Esophagus mucosa (tissue), 1 donor: ENCODE measurements around the gene NUP210L. TPM values are rescaled to one million over a fixed set of nuclear protein-coding genes. Genes with fewer than 3 reads are reported as not detected.
"Not testable (repeated sequence)": the region's sequence is repeated elsewhere in the genome, so short reads cannot be mapped to it uniquely, and the experiment has no call there.

Source experiments
- ATAC-seq: fragments of 200-7000 bp; cut with Tn5 transposase; one replicate; pipeline ENCODE4 v1.9.1; 2020
- total RNA-seq: library from RNA; stranded (reverse); gene quantifications from one replicate; pipeline ENCODE4 v1.2.4, GENCODE V29; 2023
- donor health status: DM: yes; HTN: yes; CAD: no.

The NUP210L gene
- total RNA-seq, 1 donor from 2014 or later, result 0.04 TPM

DNA sequence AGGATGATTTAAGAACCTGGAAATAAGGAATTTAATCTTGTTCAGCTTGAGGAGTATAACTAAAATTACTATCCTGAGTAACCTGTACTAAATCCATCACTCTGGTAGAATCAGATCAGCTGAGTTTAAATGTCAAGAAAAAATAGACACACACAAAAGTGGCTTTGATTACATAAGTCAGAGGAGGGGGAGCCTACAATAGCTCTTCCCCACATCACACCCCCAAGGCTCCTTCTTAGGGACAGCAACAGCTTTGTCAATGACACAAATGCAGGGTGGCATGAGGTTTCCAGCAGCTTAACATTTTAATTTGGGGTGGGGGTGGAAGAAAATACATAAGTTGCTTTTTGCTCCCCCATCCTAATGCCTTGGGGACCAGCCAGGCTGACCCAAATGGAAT is 12.6 kb upstream of the NUP210L start:
- ATAC-seq, result no peak

DNA sequence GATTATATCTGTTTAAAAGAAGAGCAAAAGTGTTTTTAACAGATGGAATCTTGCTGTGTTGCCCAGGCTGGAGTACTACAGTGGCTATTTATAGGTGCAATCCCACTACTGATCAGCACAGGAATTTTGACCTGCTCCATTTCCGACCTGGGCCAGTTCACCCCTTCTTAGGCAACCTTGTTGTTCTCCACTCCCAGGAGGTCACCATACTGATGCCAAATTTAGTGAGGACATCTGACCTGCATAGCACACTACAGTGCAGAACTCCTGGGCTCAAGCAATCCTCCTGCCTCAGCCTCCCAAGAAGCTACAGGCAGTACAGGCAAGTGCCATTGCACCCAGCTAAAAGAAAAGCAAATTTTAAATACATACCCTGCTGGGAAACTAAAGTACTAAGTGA is 11.3 kb upstream of the NUP210L start:
- ATAC-seq, result no peak

DNA sequence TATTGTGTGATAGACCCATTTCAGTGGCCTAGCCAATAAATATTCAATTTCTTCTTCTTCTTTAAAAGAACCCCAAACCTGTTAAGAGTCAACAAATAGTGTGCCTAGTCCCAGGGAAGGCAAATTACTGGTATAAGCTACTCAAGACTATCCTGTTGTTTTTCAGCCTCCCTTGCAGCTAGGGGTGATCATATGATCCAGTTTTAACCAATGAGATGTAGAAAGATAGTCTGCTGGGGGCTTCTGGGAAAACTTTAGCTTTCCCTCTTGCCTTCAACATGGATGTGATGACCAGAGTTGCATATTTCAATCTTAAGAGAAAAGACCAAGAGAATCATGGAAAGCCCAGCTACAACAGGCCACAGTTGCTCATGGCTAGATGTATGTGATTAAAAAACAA is 4.7 kb upstream of the NUP210L start:
- no peak for ATAC-seq

DNA sequence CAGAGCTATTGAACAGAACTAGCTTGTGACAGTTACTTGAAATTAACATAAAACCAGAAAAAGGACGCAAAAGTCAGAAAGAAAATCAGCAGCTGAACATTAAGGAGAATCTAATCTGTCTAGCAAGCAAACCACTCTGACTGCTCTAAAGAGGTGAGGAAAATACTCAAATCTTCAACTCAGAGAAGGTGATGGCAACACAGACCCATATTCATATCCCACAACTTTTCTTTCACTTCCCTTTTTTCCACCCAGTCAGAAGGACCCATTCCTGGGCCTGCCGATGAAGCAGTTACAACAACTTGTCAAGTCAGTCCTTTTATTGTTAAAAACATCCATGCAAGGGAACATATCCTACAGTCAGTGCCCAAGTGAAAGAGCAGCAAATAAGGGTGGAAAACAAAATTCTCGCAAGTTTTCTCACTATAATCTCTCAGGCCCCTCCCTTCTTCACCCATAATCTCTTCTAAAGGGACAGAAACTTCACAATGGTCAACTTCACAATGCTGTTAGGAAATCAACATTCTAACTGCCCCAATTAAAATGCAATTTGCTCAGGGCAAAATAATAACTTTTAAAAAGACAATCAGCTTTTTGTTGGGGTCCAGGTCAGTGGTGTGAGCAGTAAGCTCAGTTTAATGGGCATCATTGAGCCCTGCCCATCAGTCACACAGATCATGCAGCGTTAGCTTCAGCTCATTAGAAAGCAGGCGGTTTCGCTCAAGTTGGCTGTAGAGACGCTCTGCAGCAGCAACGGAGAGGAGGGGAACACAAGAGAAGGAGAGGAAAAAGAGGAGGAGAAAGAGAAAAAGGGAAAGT is 3.6 kb upstream of the NUP210L start:
- ATAC-seq, result no peak

DNA sequence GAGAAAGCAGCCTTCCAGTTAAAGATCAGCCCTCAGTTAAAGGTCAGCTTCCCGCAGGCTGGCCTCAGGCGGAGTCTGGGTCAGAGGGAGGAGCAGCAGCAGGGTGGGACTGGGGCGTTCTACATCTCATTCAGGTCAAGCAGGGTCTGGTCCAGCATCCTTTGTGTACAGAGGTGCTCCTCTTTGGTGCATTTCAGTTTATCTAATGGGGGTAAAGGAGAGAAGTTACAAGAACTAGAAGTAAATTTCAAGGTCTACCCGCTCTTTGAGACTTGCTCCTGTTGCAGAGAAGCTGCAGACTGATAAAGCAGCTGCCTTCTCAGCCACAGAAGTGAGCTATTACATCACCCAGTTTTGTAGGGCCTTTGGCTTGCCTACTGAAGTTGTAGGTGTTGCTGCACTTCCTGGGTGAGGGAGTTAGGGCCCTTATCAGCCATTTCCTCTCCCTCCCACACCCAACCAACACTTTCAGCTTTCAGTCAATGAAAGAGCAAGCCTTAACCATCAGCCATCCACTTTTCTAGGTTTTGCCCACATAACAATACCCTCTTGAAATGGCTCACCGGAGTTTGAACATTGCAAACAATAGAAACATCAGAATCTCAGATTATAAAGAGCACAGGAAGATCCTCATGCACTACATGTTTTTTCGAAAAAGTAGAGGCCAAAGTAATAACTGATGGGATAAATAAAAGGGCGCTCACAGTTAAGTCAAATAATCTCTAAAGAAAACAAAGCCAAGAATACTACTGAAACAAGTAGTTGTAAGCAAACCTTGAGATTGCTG is 2.8 kb upstream of the NUP210L start:
- peak; percentile 33 for ATAC-seq

DNA sequence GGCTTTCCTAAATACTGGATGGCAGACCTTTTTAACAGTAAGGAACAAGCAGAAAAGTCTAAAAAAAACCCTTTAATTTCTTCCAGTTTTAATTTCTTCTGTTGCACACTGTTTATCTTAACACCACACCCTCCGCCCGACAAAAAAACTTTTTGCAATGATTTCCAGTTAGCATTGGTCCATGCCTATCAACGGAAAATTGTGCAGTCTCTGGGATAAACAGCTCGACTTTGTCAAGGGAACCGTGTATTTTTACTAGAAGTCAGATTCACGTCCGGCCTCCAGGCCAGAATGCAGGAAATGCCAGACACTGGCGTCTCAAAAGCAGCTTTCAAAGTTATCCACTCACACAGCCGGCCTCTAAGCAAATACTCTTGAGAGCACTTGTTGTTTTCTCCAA is 378 bp upstream of the NUP210L start:
- ATAC-seq, result peak; percentile 37

DNA sequence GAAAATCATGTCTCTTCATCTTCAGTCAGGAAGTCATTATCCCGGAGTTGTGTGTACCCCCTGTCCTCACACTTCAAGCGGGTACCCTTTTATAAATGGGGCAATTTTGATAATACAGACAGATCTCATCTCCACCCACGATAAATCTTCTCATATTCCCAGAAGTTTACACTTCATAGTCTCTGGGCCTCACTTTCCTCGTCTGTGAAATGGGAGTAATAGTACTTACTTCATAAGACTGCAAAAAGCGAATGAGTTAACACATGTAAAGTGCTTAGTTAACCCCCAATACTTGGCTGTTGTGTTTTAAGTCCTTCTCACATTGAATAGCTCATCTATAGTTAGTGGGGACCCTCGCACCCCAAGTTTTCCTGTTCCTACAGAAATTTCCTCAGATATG is 820 bp downstream of the NUP210L start:
- no peak for ATAC-seq

DNA sequence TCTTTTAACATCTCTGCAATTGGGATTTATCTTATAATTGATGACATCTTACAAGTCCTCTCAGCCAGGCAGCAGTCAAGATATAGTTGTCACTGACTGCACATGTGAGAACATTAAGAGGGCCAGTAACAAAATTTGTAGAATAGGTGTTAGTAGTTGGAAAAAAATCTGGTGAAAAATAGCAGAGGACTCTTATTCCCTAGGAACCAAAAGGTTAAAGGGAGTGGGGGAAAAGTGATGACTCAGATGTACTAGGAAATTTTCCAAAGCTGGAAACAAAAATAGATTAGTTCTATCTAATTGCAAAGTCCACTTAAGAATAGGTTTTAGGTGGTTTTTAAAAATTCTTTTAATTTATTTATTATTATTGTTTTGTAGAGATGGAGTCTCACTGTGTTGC is 3.6 kb downstream of the NUP210L start:
- no peak for ATAC-seq

DNA sequence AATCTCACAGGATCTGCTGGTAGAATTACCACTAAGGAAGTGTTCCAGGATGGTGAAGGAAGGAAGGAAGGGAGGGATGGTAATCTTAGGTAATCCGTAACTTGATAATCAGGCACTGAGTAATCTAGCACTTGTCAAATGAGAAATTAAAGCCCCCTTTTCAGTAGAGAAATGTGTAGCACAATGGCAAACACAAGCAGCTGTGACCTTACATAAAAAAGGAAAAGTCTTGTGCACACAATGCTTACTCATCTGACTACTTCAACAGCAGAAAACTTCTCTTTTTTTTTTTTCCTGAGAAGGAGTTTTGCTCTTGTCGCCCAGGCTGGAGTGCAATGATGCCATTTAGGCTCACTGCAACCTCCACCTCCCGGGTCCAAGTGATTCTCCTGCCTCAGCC is 6.1 kb downstream of the NUP210L start:
- no peak for ATAC-seq

DNA sequence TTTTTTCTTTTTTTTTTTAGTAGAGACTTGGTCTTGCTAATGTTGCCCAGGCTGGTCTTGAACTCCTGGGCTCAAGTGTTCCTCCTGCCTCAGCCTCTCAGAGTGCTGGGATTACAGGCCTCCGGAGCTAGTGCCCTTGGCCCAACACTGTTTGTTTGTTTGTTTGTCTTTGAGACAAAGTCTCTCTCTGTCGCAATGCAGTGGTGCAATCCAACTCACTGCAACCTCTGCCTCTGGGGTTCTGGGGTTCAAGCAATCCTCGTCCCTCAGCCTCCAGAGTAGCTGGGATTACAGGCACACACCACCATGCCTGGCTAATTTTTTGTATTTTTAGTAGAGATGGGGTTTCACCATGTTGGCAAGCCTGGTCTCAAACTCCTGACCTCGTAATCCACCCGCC is 7.4 kb downstream of the NUP210L start:
- ATAC-seq, result not testable (repeated sequence)

DNA sequence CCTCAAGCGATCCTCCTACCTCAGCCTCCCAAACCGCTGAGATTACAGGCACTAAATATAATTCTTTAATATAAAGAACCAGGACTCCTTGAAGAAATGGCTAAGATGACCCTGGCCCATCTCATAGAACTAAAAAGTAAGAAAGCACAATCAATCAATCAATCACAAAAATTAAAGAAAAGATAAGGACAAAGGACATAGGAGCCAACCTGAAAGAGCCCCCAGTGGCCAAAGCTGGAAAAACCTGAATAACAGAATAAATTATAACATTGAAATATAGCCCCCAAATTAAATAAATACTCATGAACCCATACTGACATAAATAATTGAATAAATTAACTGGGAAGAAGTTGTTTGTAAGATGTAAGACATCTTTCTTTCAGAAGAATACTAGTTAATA is 8.9 kb downstream of the NUP210L start:
- no peak for ATAC-seq

DNA sequence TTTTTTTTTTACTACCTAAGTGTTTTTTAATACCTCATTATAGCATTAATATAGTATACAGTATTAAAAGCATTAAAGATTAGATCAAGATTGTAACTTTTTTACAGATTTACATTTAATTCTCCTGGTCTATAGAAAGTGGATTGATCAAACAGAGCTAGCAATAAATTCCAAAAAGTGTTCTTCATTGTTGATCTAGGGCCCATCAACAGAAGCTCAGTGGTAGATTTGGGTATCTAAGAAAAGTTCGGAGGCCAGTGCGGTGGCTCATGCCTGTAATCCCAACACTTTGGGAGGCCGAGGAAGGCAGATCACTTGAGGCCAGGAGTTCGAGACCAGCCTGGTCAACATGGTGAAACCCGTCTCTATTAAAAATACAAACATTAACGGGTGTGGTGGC is 12.5 kb downstream of the NUP210L start:
- no peak for ATAC-seq

DNA sequence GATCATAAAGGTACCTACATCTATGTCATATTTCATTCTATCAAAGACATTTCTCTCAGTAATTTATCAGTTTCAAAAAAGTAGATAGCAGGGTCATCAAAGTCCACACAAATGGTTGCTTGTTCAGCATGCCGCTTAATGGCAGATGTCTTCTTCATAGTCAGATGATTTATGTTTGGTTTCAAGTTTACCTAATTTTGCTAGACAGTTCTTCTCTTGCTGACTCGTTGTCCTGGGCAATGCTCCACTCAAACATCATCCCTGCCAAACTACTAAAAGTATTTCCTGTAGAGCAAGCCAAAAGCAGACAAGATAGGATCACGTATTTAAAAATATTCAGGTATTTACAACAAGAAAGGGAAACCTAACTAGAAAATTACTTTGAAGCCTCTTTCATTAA is 13.6 kb downstream of the NUP210L start:
- ATAC-seq, result no peak

DNA sequence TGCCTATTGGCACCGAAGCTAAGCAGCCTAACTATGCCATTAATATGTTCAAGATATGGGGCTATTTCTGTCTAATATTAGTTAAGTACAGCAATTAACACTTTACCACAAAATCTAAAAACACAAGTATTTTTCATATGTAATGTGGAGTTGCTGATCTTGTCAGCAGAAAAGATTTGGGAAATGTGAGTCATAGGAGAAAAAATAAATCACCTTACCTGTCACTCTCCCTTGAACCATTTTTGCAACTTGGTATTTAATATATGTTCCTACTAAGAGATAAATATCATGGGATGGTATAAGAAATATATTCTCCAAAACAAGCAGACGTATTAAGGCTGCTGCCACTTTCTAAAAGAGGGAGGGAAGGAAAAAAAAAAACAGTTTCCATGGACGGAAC is 17.0 kb downstream of the NUP210L start:
- no peak for ATAC-seq

DNA sequence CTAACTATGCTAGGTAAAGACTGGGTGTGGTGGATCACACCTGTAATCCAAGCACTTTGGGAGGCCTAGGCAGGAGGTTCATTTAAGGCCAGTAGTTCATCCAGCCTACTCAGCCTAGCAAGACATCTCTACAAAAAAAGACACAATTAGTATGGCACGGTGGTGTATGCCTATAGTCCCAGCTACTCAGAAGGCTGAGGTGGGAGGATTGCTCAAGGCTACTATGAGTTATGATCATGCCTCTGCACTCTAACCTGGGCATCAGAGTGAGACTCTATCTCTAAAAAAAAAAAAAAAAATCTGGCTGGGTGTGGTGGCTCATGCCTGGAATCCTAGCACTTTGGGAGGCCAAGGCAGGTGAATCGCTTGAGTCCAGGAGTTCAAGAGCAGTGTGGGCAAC is 21.6 kb downstream of the NUP210L start:
- ATAC-seq, result no peak

DNA sequence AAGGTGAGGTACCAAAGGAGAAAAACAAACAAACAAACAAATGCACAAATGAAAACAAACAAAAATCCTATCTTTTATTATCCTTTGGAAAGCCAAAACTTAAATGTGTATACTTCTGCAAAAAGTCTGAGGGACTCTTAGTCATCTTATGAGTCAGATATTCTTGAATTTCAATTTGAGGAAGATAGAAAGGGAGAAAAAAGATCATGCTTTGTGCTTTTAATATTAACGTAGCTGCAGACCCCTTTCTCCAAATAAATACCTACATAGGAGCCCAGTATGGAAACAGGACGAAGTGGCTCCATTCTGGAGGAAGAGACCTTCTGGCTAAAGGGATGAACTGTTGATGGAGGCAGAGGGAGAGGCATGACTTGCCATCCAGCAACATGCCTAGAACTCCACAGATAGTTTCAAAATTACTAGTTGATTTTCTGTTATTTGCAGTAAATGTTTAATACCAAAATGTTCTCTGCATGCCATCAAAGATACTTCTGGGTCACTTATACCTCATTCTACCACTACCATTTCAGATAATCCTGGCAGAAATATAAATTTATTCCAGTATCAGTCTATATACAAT is 25.4 kb downstream of the NUP210L start:
- ATAC-seq, result no peak

DNA sequence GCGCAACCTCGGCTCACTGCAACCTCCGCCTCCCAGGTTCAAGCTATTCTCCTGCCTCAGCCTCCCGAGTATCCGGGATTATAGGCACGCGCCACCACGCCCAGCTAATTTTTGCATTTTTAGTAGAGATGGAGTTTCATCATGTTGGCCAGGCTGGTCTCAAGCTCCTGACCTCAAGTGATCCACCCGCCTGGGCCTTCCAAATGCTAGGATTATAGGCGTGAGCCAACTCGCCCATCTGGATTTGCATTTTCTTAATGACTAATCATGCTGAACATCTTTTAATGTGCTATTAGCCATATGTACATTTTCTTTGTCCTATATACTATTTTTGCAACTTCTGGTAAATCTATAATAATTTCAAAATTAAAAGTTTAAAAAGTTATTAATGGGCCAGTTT is 31.7 kb downstream of the NUP210L start:
- not testable (repeated sequence) for ATAC-seq

DNA sequence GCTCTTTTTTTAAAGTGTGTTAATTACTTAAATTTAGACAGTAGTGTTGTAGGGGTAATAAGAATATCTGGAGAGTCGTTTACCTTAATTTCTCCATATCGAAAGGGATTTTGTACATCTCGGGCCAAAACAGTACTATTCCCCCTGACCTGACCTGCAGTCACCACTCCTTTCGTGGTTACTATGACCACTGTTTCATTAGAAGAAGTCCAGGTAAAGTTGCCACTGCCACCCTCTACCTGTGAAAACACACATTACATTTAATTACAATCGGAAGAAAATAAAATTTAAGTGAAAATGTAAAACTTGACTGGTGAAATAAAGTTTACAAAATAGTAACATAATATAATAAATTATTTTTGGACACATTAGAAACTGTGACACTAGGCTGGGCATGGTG is 37.2 kb downstream of the NUP210L start:
- ATAC-seq, result no peak

DNA sequence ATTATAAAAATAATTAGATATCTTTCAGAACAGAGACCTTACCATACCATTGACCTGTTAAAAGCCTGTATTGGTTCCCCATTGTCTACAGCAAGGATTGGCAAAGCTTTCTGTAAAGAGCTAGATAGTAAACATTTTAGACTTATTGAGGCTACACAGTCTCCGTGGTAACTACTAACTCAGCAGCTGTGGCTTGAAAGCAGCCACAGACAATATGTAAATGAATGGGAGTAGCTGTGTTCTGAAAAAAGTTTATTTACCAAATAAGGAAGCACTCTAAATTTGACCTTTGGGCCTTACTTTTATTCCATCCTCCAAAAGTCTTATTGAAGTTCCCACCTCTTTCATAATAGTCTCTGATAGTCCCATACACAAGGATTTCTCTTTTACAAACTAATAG is 39.7 kb downstream of the NUP210L start:
- ATAC-seq, result no peak

DNA sequence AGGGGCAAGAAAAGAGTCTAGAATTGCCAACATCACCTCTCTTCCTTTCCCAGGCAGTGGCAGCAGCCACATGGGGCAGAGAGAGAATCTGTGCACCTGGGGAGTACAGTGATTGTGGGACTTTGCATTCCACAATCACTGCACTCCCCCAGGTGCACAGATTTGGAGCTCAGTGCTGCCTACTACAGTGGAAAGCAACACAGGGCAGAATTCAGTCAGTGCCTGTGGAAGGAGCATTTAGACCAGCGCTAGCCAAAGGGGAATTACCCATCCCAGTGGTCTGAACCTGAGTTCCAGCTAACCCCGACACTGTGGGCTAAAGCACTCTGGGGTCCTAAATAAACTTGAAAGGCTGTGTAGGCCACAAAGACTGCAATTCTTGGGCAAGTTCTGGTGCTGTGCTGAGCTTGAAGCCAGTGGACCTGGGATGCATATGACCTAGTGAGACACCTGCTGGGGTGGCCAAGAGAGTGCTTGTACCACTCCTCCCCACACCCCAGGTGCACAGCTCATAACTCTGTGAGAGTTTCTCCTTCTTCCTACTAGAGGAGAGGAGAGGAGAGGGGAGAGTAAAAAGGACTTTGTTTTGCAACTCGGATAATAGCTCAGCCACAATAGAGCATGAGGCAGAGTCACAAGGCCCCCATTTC is 50.3 kb downstream of the NUP210L start:
- peak; percentile 28 for ATAC-seq

DNA sequence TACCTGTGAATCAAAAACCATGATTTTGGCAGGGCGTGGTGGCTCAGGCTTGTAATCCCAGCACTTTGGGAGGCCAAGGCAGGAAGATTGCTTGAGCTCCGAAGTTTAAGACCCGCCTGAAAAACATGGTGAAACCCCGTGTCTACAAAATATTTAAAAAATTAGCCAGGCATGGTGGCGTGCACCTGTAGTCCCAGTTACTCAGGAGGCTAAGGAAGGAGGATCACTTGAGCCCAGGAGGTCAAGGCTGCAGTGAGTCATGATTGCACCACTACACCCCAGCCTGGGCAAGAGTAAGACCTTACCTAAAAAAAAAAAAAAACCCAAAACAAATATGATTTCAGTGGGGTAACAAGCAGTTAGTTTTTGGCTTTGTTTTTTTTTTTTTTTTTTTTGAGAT is 54.7 kb downstream of the NUP210L start:
- not testable (repeated sequence) for ATAC-seq

DNA sequence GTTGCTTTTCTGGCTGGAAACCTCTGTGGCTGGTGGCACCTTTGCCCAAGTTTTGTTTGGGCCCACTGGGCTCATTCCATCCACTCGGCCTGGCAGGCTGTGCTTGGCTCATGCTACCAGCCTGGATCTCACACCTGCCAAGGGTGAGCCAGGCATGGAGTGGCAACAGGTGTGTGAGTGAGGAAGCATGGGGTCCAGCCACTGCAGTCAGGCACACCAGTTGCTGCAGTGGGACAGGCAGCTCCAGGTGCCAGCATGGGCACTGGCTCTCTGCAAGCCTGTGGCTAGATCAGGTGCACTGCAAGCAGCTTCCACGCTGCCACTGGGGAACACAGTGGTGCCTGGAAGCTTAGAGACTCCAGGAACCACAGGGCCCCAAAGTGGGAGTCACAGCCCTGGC is 57.0 kb downstream of the NUP210L start:
- no peak for ATAC-seq

DNA sequence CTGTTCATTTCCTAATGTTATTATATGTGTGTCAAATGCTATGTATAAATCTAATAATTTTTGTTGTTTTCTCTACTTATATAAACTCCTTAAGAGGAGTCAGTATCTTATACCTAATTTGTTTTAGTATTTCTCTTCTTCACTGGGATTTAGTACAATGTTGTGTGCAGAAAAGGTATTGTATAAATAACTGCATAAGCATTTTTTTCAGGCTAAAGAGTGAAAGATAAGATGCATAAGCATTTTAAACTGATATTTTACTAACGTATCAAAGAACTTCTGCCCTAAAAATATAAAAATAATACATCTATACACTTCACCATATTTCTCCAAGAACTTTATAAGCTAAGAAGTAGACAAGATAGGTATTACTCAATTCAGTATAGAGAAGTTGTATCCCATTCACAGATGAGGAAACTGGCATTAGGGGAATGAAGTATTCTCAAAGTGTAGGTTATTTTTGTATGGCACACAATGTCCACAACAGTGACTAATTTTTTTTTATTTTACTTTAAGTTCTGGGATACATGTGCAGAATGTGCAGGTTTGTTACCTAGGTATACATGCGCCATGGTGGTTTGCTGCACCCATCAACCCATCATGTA is 59.3 kb downstream of the NUP210L start:
- no peak for ATAC-seq
